Measurements from ENCODE around the gene GCN1. TPM values are rescaled to one million over a fixed set of nuclear protein-coding genes. Genes with fewer than 3 reads are reported as not detected.
"Not testable (repeated sequence)": the region's sequence is repeated elsewhere in the genome, so short reads cannot be mapped to it uniquely, and the experiment has no call there.

GCN1 gene
- total RNA-seq, 4 donors from 2014 or later, result 39.5 to 117 (median 63.7) TPM

- intact Hi-C loops (cut with DNase I), result no loop called here
- Histone ChIP-seq H3K27ac (no peak overlapping the region), H3K36me3 (peaks cover 23 to 82% (median 26%) of the 10 kb centered on the region in 3 donors), H3K9me3 (no peaks in the 10 kb centered on the region), H3K4me3 (no peak overlapping the region), H3K27me3 (no peaks in the 10 kb centered on the region), H3K4me1 (peaks cover 0 to 9% (median 4%) of the 10 kb centered on the region in 3 donors)
- WGBS, 2 donors, result 55 to 61% methylated on average over 12 of the region's 12 CpGs
- TF ChIP-seq, protein P1, sequence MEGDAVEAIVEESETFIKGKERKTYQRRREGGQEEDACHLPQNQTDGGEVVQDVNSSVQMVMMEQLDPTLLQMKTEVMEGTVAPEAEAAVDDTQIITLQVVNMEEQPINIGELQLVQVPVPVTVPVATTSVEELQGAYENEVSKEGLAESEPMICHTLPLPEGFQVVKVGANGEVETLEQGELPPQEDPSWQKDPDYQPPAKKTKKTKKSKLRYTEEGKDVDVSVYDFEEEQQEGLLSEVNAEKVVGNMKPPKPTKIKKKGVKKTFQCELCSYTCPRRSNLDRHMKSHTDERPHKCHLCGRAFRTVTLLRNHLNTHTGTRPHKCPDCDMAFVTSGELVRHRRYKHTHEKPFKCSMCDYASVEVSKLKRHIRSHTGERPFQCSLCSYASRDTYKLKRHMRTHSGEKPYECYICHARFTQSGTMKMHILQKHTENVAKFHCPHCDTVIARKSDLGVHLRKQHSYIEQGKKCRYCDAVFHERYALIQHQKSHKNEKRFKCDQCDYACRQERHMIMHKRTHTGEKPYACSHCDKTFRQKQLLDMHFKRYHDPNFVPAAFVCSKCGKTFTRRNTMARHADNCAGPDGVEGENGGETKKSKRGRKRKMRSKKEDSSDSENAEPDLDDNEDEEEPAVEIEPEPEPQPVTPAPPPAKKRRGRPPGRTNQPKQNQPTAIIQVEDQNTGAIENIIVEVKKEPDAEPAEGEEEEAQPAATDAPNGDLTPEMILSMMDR (IDR thresholded peaks at IDR 0.05), result no peak
- no peak for TF ChIP-seq POLR2A (IDR thresholded peaks at IDR 0.05)
- no peak for DNase-seq
Observed at GRCh38 chr12:120211243-120211903, 16.9 kb upstream of the GCN1 start.

GRCh38 chr12:120209851-120210250, 15.3 kb upstream of the GCN1 start:
- DNase-seq, result no peak
- no peak overlapping the region for H3K4me3 ChIP-seq
- no peaks in the 10 kb centered on the region for H3K27me3 ChIP-seq
- peaks cover 0 to 9% (median 4%) of the 10 kb centered on the region in 3 donors for H3K4me1 ChIP-seq
- peak overlapping the region; percentile 11 to 37 (median 28) for H3K27ac ChIP-seq
- 54 to 80% methylated on average over 9 to 12 of the region's 13 CpGs for WGBS, 2 donors
- intact Hi-C loops (cut with DNase I), result no loop called here
- peaks cover 16 to 67% (median 26%) of the 10 kb centered on the region in 3 donors for H3K36me3 ChIP-seq
- no peak for TF ChIP-seq POLR2A (IDR thresholded peaks at IDR 0.05)
- TF ChIP-seq, protein P1 (IDR thresholded peaks at IDR 0.05), result no peak
- H3K9me3 ChIP-seq, result no peaks in the 10 kb centered on the region

DNA sequence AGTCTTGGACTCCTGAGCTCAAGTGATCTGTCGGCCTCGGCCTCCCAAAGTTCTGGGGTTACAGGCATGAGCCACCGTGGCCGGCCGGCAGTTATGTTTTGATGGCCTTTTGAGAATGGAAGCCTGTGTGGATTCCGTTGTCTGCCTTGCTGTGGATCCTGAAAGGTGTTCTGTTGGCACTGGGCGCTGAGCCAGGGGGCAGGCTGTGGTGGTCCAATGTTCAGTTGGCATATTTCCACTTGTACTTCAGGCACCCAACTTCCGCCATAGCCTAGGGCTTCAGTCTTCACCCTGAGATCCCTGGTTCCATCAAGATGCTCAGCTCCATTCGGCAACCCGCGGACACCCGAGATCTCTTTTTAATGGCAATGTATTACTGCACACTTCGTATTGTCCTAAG, 12.7 kb upstream of the GCN1 start:
- Histone ChIP-seq H3K9me3 (no peaks in the 10 kb centered on the region), H3K27me3 (no peaks in the 10 kb centered on the region), H3K36me3 (peaks cover 5 to 41% (median 5%) of the 10 kb centered on the region in 3 donors), H3K4me3 (no peak overlapping the region), H3K4me1 (peaks cover 0 to 9% (median 4%) of the 10 kb centered on the region in 3 donors), H3K27ac (no peak overlapping the region)
- intact Hi-C loops (cut with DNase I), result no loop called here
- no peak for DNase-seq
- TF ChIP-seq, protein P1 (IDR thresholded peaks at IDR 0.05), result no peak
- no peak for TF ChIP-seq POLR2A (IDR thresholded peaks at IDR 0.05)
- 97 to 98% methylated on average over 8 to 13 of the region's 13 CpGs for WGBS, 2 donors

GRCh38 chr12:120206781-120207180, 12.3 kb upstream of the GCN1 start:
- 95 to 96% methylated on average over 5 of the region's 5 CpGs for WGBS, 2 donors
- peaks cover under 1 to 36% (median under 1%) of the 10 kb centered on the region in 3 donors for H3K36me3 ChIP-seq
- peaks cover 0 to 13% (median 4%) of the 10 kb centered on the region in 3 donors for H3K4me1 ChIP-seq
- H3K9me3 ChIP-seq; H3K27ac ChIP-seq; DNase-seq; intact Hi-C loops (cut with DNase I); H3K27me3 ChIP-seq; H3K4me3 ChIP-seq: not testable (repeated sequence)

DNA sequence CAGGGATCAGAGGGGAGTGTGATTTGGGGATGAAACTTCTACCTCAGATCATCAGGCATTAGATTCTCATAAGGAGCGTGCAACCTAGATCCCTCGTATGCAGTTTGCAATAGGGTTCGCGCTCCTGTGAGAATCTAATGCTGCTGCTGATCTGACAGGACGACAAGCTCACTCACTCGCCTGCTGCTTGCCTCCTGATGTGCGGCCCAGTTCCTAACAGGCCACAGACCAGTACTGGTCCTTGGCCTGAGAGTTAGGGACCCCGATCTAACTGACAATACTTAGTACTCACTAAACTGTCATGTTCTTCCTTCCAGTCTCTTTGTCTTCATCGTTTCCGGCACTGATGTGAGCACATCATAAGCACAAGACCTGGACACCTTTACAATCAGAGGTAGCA, 11.7 kb upstream of the GCN1 start:
- 91 to 96% methylated on average over 10 of the region's 10 CpGs for WGBS, 2 donors
- TF ChIP-seq, protein P1 (IDR thresholded peaks at IDR 0.05), result no peak
- no peak for TF ChIP-seq POLR2A (IDR thresholded peaks at IDR 0.05)
- no peak for DNase-seq
- no peaks in the 10 kb centered on the region for H3K27me3 ChIP-seq
- no peaks in the 10 kb centered on the region for H3K9me3 ChIP-seq
- no peak overlapping the region for H3K4me3 ChIP-seq
- intact Hi-C loops (cut with DNase I), result no loop called here
- peaks cover 0 to 14% (median 4%) of the 10 kb centered on the region in 3 donors for H3K4me1 ChIP-seq
- no peak overlapping the region for H3K27ac ChIP-seq
- peaks cover 0 to 31% (median 0%) of the 10 kb centered on the region in 3 donors for H3K36me3 ChIP-seq
